PC-9 (cell line): ENCODE results near the gene ARF6. TPM values are rescaled to one million over a fixed set of nuclear protein-coding genes. Genes with fewer than 3 reads are reported as not detected.

Experiments
- BruUV-seq: library from RNA; stranded (reverse); fragments of 400-500 nt; replicated peaks from 2 replicates; lab custom pipeline; 2021; lab: Mats Ljungman, UMichigan
- CTCF ChIA-PET: fragments of 300-600 bp; sonication (Branson Sonifier 250); formaldehyde crosslinking; loops from one replicate; lab custom pipeline; 2022; ENCODE audit warnings: antibody characterized with exemption; lab: Charles Lee
- POLR2A ChIA-PET: fragments of 300-600 bp; sonication (Branson Sonifier 250); formaldehyde crosslinking; loops from one replicate; lab custom pipeline; 2022; ENCODE audit warnings: antibody characterized with exemption; ENCODE audit not compliant: unreplicated experiment; lab: Charles Lee
- DNase-seq, 2 experiments: peaks; one replicate each; pipeline versions ENCODE4 v3.0.0 to v3.0.0-alpha.2; 2015 to 2022; ENCODE audit warnings: mixed read lengths in 1 of 2
- H2AFZ ChIP-seq: fragments of 200-600 bp; sonication (generic); 2 replicates; pipeline ENCODE4 v1.8.1; 2017; ENCODE audit warnings: antibody characterized with exemption
- H3F3A ChIP-seq: fragments of 200-600 bp; sonication (generic); 2 replicates; pipeline ENCODE4 v1.8.1; 2017; ENCODE audit warnings: antibody characterized with exemption, mild to moderate bottlenecking, low read depth; ENCODE audit not compliant: insufficient read depth
- H3K27ac ChIP-seq: fragments of 200-600 bp; sonication (generic); 2 replicates; pipeline ENCODE4 v1.6.1; 2016; ENCODE audit warnings: mixed run types
- H3K27me3 ChIP-seq: fragments of 200-600 bp; sonication (generic); 2 replicates; pipeline ENCODE4 v1.6.1; 2016; ENCODE audit warnings: low read depth, mixed run types; ENCODE audit not compliant: insufficient read depth
- H3K36me3 ChIP-seq: fragments of 200-600 bp; sonication (generic); 2 replicates; pipeline ENCODE4 v1.6.1; 2016; ENCODE audit warnings: low read depth, mixed run types
- H3K4me1 ChIP-seq: fragments of 200-600 bp; sonication (generic); replicated peaks from 2 replicates; pipeline ENCODE4 v1.6.1; 2016; ENCODE audit warnings: mixed run types; ENCODE audit not compliant: insufficient read depth
- H3K4me2 ChIP-seq: fragments of 200-600 bp; sonication (generic); 2 replicates; pipeline ENCODE4 v1.6.1; 2017; ENCODE audit warnings: mixed run types
- H3K4me3 ChIP-seq: fragments of 200-600 bp; sonication (generic); 2 replicates; pipeline ENCODE4 v1.6.1; 2016; ENCODE audit warnings: mixed run types
- H3K79me2 ChIP-seq: fragments of 200-600 bp; sonication (generic); 2 replicates; pipeline ENCODE4 v1.6.1; 2017; ENCODE audit warnings: low read depth, mixed run types
- H3K9me2 ChIP-seq: fragments of 200-600 bp; sonication (generic); 2 replicates; pipeline ENCODE4 v1.8.1; 2017; ENCODE audit warnings: mild to moderate bottlenecking; ENCODE audit not compliant: insufficient read depth
- H3K9me3 ChIP-seq: fragments of 200-600 bp; sonication (generic); 2 replicates; pipeline ENCODE4 v1.8.1; 2016; ENCODE audit warnings: low read depth; ENCODE audit not compliant: insufficient read depth
- H4K20me1 ChIP-seq: fragments of 200-600 bp; sonication (generic); 2 replicates; pipeline ENCODE4 v1.8.1; 2017; ENCODE audit not compliant: insufficient read depth
- EZH2 ChIP-seq: fragments of 200-600 bp; sonication (generic); IDR thresholded peaks from 2 replicates; pipeline ENCODE4 v1.8.0; 2017; ENCODE audit warnings: antibody characterized with exemption, low read depth
- intact Hi-C: fragments of 100-400 bp; cut with micrococcal nuclease; formaldehyde crosslinking; loops from one replicate; pipeline ENCODE4 v1.10.0; 2022; ENCODE audit not compliant: unreplicated experiment
- total RNA-seq: library from RNA; stranded (reverse); gene quantifications from 2 replicates; pipeline ENCODE4 v1.2.3, GENCODE V29; 2021
- TF ChIP-seq, protein P1 (sequence below): fragments of 200-600 bp; sonication (generic); conservative IDR thresholded peaks from 2 replicates; pipeline ENCODE4 v1.6.1; 2017; ENCODE audit warnings: mixed run types, antibody characterized with exemption, mild to moderate bottlenecking, moderate library complexity

ARF6 gene
- total RNA-seq, 1 experiment from 2014 or later = 65.3 TPM

DNA sequence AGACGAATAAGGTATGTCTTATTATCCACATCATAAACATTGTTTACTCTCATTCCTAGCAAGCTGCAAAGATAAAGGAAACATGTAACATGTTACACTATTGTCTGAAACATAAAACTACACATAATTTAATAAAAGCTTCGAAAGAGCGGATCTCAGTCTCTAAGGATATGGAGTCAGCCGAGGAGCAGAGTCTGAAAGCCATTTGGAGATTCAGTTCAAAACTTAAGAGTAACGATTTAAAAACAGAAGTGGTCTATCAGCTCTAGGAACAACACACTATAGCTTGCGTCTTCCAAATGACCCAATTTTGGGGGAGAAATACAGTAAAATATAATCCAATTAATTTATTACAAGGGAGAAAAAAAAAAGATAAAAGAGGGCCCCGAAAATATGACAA, 41.1 kb upstream of the ARF6 start:
- no peaks in the 10 kb centered on the region for H3K27me3 ChIP-seq
- peak overlapping the region; percentile 53 for H3K27ac ChIP-seq
- peaks cover 22% of the 10 kb centered on the region; the same call in 1 of the 2 replicates for H3F3A ChIP-seq
- intact Hi-C loops = loop anchor here (2.0 to 5.0 kb wide), 3 partner anchors 211 to 460 kb away; partner anchors contain the start of genes DMAC2L and L2HGDH
- no peak for DNase-seq
- ChIA-PET CTCF (interaction anchor here (1.1 to 2.6 kb wide), 3 partner anchors 10 to 304 kb away, joined by 4 to 21 read pairs (median 11); no protein-coding TSS in a partner anchor), POLR2A (interaction anchor here (0.6 kb wide), 1 partner anchor 196 kb away, joined by 4 read pairs; no protein-coding TSS in a partner anchor)
- peak overlapping the region; percentile 84 for H3K4me3 ChIP-seq
- BruUV-seq = no TSS peak
- no peaks in the 10 kb centered on the region for H4K20me1 ChIP-seq
- H3K9me3 ChIP-seq = no peaks in the 10 kb centered on the region
- peak overlapping the region; percentile 90 for H2AFZ ChIP-seq
- H3K79me2 ChIP-seq = peaks cover 54% of the 10 kb centered on the region
- TF ChIP-seq, protein P1, sequence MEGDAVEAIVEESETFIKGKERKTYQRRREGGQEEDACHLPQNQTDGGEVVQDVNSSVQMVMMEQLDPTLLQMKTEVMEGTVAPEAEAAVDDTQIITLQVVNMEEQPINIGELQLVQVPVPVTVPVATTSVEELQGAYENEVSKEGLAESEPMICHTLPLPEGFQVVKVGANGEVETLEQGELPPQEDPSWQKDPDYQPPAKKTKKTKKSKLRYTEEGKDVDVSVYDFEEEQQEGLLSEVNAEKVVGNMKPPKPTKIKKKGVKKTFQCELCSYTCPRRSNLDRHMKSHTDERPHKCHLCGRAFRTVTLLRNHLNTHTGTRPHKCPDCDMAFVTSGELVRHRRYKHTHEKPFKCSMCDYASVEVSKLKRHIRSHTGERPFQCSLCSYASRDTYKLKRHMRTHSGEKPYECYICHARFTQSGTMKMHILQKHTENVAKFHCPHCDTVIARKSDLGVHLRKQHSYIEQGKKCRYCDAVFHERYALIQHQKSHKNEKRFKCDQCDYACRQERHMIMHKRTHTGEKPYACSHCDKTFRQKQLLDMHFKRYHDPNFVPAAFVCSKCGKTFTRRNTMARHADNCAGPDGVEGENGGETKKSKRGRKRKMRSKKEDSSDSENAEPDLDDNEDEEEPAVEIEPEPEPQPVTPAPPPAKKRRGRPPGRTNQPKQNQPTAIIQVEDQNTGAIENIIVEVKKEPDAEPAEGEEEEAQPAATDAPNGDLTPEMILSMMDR = no peak
- TF ChIP-seq EZH2 = no peak
- no peaks in the 10 kb centered on the region for H3K9me2 ChIP-seq
- peak overlapping the region; percentile 87 for H3K4me2 ChIP-seq
- peaks cover 25% of the 10 kb centered on the region for H3K36me3 ChIP-seq
- peaks cover 32% of the 10 kb centered on the region for H3K4me1 ChIP-seq

DNA sequence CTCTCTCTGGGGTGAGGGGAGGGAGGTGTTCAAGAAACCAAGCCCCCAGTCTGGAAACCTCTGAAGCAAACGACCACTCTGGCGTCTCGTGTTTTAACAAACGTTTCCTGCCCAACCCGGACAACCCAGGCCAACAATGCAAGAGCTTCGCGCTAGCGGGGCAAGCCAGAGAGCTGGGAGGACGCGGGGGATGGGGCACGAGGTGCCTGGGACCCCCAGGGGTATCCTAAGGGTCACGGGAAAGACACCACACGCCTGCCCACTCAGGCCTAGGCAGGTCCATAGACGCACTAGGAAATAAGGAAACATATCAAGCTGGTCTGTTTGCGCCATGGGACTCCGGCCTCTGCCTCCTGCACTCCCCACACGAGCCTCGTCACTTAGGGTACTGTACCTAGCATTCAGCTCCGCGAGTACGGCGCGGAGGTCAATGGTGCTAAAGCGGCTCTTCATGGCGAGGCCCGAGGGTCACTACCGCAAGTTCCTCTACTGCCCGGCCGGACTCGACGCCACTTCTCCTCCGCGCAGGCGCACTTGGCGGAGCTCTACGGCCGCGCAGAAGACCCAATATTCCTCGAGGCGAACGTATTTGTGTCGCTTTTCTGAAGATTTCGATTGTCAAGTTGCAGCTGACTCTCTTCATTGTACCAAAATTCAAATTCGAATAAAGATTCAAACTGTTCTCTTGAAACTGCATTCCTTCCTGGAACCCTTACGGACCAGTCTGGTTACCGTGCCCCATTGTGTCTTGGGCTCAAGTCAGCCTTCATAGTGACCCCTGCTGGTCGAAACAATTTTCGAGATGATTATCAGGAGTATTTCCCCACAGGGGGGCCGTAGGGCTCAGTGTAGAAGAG, 40.4 kb upstream of the ARF6 start, which contains the start of gene NEMF:
Gene NEMF, minus strand, starts transcription at position 488 of the 857 bp plus-strand sequence. Its CDS starts 35 bp downstream, at position 453.
- intact Hi-C loops = loop anchor here (1.0 to 5.0 kb wide), 4 partner anchors 210 to 460 kb away; partner anchors contain the start of genes DMAC2L and L2HGDH
- H3F3A ChIP-seq = peaks cover 22% of the 10 kb centered on the region; the same call in 1 of the 2 replicates
- ChIA-PET POLR2A (interaction anchor here (0.6 to 0.7 kb wide), 4 partner anchors 16 to 460 kb away, joined by 3 to 9 read pairs (median 6); partner anchors contain the start of genes DMAC2L and LRR1), CTCF (interaction anchor here (0.6 to 2.6 kb wide), 9 partner anchors 10 to 304 kb away, joined by 3 to 21 read pairs (median 4); partner anchors contain the start of gene VCPKMT)
- no peaks in the 10 kb centered on the region for H3K27me3 ChIP-seq
- H4K20me1 ChIP-seq = no peaks in the 10 kb centered on the region
- peak within 1 kb of the TSS; percentile 87 for H3K4me2 ChIP-seq
- H2AFZ ChIP-seq = peak within 1 kb of the TSS; percentile 90
- H3K27ac ChIP-seq = peak within 1 kb of the TSS; percentile 53
- H3K9me2 ChIP-seq = no peaks in the 10 kb centered on the region
- DNase-seq = peak; percentile 58 to 85
- BruUV-seq = no TSS peak
- peaks cover 32% of the 10 kb centered on the region for H3K4me1 ChIP-seq
- H3K9me3 ChIP-seq = no peaks in the 10 kb centered on the region
- H3K4me3 ChIP-seq = peak within 1 kb of the TSS; percentile 84
- H3K36me3 ChIP-seq = peaks cover 25% of the 10 kb centered on the region
- TF ChIP-seq EZH2 = no peak
- TF ChIP-seq, protein P1 = peak; percentile 89
- H3K79me2 ChIP-seq = peaks cover 51% of the 10 kb centered on the region

DNA sequence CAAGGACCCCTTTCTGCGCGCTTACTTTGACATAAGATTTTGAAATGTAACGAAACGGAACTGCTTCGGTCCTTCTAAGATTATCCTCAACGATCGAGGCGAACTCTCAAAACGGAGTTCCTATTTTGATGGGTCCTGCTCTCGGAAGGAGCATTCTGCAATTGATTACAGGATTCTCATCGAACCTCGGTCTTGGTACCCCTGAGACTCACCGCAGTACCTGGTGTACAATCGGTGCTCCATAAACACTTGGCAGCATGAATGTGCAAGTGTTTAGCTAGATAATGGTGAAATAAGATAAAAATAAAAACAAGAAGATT, 39.8 kb upstream of the ARF6 start:
- no peaks in the 10 kb centered on the region for H3K9me2 ChIP-seq
- H3K27me3 ChIP-seq = no peaks in the 10 kb centered on the region
- ChIA-PET POLR2A (interaction anchor here (0.7 kb wide), 1 partner anchor 459 kb away, joined by 6 read pairs; the partner anchor contains the start of gene DMAC2L), CTCF (interaction anchor here (0.7 to 2.6 kb wide), 7 partner anchors 9 to 263 kb away, joined by 3 to 21 read pairs (median 3); partner anchors contain the start of gene VCPKMT)
- H3K27ac ChIP-seq = peak overlapping the region; percentile 53
- no peaks in the 10 kb centered on the region for H4K20me1 ChIP-seq
- TF ChIP-seq EZH2 = no peak
- TF ChIP-seq, protein P1 = no peak; the same call in 1 of the 2 replicates
- H3F3A ChIP-seq = peaks cover 22% of the 10 kb centered on the region; the same call in 1 of the 2 replicates
- peak overlapping the region; percentile 90 for H2AFZ ChIP-seq
- H3K4me3 ChIP-seq = peak overlapping the region; percentile 84
- peaks cover 25% of the 10 kb centered on the region for H3K36me3 ChIP-seq
- no TSS peak for BruUV-seq
- H3K9me3 ChIP-seq = no peaks in the 10 kb centered on the region
- peaks cover 32% of the 10 kb centered on the region for H3K4me1 ChIP-seq
- no peak for DNase-seq
- H3K79me2 ChIP-seq = peaks cover 45% of the 10 kb centered on the region
- intact Hi-C loops = loop anchor here (1.0 to 5.0 kb wide), 4 partner anchors 210 to 459 kb away; partner anchors contain the start of genes DMAC2L and L2HGDH
- H3K4me2 ChIP-seq = peak overlapping the region; percentile 87
